Activated naive CD4-positive, alpha-beta T cell treated with anti-CD3 and anti-CD28 coated beads, Interleukin-2, amount 10 ng/mL, durations not matched to agents 7 days and 5 days (primary cell): ENCODE measurements around the gene MEDAG.

Source experiments
- CTCF ChIA-PET: fragments of 350-600 bp; sonication (Branson Sonifier 250); formaldehyde crosslinking; loops from one replicate; lab custom pipeline; 2021; ENCODE audit warnings: antibody characterized with exemption; lab: Charles Lee
- DNase-seq: peaks from one replicate; pipeline ENCODE4 v3.0.0-alpha.2; 2020
- H3K27ac Mint-ChIP-seq: one replicate; pipeline ENCODE4 v1.8.0; 2021; ENCODE audit warnings: mild to moderate bottlenecking, moderate library complexity, mixed read lengths
- H3K27me3 Mint-ChIP-seq: one replicate; pipeline ENCODE4 v1.8.0; 2021; ENCODE audit warnings: mild to moderate bottlenecking, mixed read lengths
- H3K36me3 Mint-ChIP-seq: one replicate; pipeline ENCODE4 v1.8.0; 2021; ENCODE audit warnings: mixed read lengths
- H3K4me1 Mint-ChIP-seq: one replicate; pipeline ENCODE4 v1.8.0; 2021; ENCODE audit warnings: mixed read lengths
- H3K4me3 Mint-ChIP-seq: one replicate; pipeline ENCODE4 v1.8.0; 2021; ENCODE audit warnings: mild to moderate bottlenecking, moderate library complexity, mixed read lengths
- H3K9me3 Mint-ChIP-seq: one replicate; pipeline ENCODE4 v1.8.0; 2021; ENCODE audit warnings: mixed read lengths

Gene MEDAG

DNA sequence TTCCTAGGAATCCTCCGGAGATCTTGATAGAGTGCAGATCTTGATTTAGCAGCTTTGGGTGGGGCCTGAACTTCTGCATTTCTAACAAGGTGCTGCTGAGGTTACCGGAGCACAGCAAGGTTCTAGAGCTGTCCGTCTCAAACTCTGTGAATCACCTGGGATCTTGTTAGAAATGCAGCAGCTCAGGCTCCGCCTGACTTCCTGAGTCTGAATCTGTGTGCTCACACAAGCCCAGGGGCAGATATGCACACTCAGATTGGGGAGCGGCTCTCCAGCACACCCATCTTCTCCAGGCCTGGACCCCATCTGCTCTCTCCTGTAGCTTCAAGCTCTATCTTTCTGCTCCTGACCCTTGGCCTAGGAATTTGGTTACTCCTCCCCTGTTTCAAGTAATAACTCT lies 22.9 kb downstream of the MEDAG start:
- no peak overlapping the region for H3K4me3 Mint-ChIP-seq
- H3K9me3 Mint-ChIP-seq = no peaks in the 10 kb centered on the region
- CTCF ChIA-PET = no interaction called here
- peaks cover 50% of the 10 kb centered on the region for H3K27me3 Mint-ChIP-seq
- DNase-seq = no peak
- H3K36me3 Mint-ChIP-seq = no peaks in the 10 kb centered on the region
- peaks cover 3% of the 10 kb centered on the region for H3K4me1 Mint-ChIP-seq
- no peak overlapping the region for H3K27ac Mint-ChIP-seq

DNA sequence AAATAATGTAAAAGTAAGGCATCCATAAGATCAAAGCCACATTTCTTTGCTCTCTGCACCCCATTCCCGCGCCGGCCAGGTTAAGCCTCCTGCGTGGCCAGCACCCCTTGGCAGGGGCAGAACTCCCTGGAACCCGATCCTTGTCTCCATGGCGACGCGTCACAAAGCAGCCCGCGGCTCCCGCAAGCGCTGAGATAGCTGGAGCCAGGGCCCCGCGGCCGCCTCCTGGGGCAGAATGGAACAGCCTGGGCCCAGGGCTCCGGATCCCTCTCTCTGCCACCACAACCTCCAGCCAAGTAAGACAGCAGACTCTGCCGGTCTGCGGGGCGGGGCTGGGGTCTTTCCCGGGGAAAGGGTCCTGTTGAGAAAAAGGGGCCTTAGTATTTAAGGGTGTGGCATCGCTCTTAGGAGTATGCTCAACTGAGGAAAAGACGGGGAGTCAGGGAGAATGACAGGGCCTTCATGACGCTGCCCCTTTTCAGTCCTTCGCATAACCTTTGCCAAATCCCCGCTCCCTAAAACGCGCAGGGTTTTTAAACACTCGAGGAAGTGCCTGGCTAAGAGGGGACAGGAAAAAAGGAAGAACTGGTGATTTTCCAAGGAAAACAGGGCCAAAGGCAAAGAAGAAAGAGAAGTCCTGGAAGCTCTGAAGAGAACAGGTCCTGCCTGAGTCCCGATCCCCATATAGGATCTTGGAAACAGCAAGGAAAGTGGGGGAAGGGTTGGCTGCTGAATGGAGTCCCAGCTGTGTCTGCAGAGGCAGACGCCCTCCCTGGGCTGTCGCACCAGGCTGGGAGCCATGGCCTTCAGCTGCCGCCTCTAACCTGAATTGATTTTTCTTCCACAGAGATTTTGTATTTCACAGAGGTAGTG lies 26.6 kb downstream of the MEDAG start, which contains the start of gene TEX26:
Gene TEX26, plus strand, starts transcription at position 176 of the 873 bp plus-strand sequence. Its CDS starts 60 bp downstream, at position 236.
- CTCF ChIA-PET = no interaction called here
- DNase-seq = no peak
- Mint-ChIP-seq H3K27me3 (peaks cover 64% of the 10 kb centered on the region), H3K4me3 (no peak within 1 kb of the TSS), H3K4me1 (no peaks in the 10 kb centered on the region), H3K27ac (no peak within 1 kb of the TSS), H3K9me3 (no peaks in the 10 kb centered on the region), H3K36me3 (no peaks in the 10 kb centered on the region)

DNA sequence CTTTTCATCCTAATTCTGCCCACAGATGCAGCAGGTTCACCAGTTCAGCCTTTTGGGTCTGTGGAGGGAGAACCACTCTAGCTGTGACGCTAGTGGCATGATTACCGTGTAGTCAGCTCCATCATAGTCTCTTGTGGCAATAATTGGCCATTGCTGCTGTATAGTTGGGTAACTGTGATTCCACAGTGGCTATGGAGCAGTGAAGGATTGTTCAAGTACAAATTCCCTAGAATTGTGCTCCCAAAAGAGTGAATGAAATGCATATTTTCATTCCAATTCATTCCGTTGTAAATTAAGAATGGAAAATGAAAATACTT lies 27.2 kb downstream of the MEDAG start:
- Mint-ChIP-seq H3K4me1 (no peaks in the 10 kb centered on the region), H3K27me3 (peaks cover 64% of the 10 kb centered on the region)

DNA sequence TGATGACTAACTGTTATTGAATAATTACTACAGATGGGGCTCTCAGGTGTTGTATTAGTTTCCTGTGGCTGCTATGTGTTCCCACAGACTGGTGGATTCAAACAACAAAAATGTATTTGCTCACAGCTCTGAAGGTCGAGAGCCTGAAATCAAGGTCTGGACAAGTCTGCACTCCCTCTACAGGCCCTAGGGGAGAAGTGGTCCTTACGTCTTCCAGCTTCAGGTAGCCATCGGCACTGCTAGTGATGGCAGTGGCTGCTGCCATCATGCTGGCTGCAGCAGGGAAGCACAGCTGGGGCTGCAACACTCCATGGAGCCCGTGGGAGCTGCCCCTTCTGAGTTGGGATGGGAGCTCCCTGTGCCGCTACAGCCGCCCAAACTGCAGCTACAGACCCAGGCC lies 28.3 kb downstream of the MEDAG start:
- no peaks in the 10 kb centered on the region for H3K4me1 Mint-ChIP-seq
- no peaks in the 10 kb centered on the region for H3K36me3 Mint-ChIP-seq
- H3K9me3 Mint-ChIP-seq = no peaks in the 10 kb centered on the region
- CTCF ChIA-PET = no interaction called here
- no peak for DNase-seq
- H3K27ac Mint-ChIP-seq = no peak overlapping the region
- H3K4me3 Mint-ChIP-seq = no peak overlapping the region
- peaks cover 55% of the 10 kb centered on the region for H3K27me3 Mint-ChIP-seq

More for the DNA sequence above, 27.2 kb downstream of the MEDAG start:
- no peak for DNase-seq
- Mint-ChIP-seq H3K9me3 (no peaks in the 10 kb centered on the region), H3K36me3 (no peaks in the 10 kb centered on the region), H3K27ac (no peak overlapping the region), H3K4me3 (no peak overlapping the region)
- CTCF ChIA-PET = no interaction called here

DNA sequence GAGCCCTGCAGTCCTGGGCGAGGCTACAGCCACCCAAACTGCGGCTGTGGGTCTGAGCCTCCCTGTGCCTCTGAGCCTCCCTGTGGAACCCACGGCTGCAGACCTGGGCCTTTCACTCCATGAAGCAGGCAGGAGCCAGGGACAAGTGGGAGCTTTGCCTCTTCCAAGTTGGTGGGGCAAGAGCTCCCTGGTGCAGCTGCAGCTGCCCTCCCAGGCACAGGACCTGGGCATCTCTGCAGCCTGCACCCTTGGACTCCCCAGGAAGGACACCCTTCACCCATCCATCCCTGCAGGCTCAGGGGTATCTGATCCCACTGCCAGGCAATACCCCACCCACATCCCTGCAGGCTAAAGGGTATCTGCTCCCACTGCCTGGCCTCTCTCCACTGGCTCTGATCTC lies 28.7 kb downstream of the MEDAG start:
- Mint-ChIP-seq H3K4me1 (no peaks in the 10 kb centered on the region), H3K4me3 (no peak overlapping the region), H3K36me3 (no peaks in the 10 kb centered on the region), H3K27me3 (peaks cover 51% of the 10 kb centered on the region), H3K9me3 (no peaks in the 10 kb centered on the region), H3K27ac (no peak overlapping the region)
- DNase-seq = no peak
- CTCF ChIA-PET = no interaction called here

DNA sequence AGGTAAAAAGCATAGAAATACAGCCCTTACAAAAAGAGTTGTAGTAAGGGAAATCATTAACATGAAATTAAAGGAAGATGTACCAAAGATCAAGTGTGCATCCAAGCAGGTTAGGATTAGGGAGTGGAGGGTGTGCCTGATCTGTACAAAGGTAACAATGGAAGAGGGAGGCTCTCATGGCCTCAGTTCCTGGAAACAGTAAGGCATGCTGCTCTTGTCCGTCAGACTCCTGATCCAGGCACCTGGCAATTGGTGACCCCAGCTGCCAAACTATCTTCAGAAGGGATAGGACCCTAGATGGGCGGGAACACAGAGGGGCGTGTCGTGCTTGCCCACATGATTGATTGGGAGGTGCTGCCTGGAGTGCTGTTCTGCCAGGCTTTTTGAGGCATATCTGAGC lies 30.9 kb downstream of the MEDAG start:
- H3K4me1 Mint-ChIP-seq = no peaks in the 10 kb centered on the region
- DNase-seq = no peak
- H3K27ac Mint-ChIP-seq = no peak overlapping the region
- H3K27me3 Mint-ChIP-seq = peaks cover 40% of the 10 kb centered on the region
- no peaks in the 10 kb centered on the region for H3K36me3 Mint-ChIP-seq
- H3K4me3 Mint-ChIP-seq = no peak overlapping the region
- H3K9me3 Mint-ChIP-seq = no peaks in the 10 kb centered on the region
- CTCF ChIA-PET = no interaction called here

DNA sequence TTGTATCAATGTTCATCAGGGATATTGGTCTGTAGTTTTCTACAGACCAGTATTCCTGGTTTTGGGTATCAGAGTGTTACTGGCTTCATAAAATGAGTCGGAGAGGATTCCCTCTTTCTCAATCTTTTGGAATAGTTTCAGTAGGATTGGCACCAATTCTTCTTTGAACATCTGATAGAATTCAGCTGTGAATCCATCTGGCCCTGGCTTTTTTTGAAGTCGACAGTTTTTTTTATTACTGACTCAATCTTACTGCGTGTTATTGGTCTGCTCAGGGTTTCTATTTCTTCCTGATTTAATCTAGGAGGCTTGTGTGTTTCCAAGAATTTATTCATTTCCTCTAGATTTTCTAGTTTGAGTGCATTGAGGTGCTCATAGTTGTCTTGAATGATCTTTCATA lies 37.8 kb downstream of the MEDAG start:
- no peak overlapping the region for H3K4me3 Mint-ChIP-seq
- H3K27ac Mint-ChIP-seq = no peak overlapping the region
- DNase-seq = no peak
- peaks cover 8% of the 10 kb centered on the region for H3K27me3 Mint-ChIP-seq
- H3K36me3 Mint-ChIP-seq = no peaks in the 10 kb centered on the region
- H3K9me3 Mint-ChIP-seq = no peaks in the 10 kb centered on the region
- CTCF ChIA-PET = no interaction called here
- no peaks in the 10 kb centered on the region for H3K4me1 Mint-ChIP-seq

DNA sequence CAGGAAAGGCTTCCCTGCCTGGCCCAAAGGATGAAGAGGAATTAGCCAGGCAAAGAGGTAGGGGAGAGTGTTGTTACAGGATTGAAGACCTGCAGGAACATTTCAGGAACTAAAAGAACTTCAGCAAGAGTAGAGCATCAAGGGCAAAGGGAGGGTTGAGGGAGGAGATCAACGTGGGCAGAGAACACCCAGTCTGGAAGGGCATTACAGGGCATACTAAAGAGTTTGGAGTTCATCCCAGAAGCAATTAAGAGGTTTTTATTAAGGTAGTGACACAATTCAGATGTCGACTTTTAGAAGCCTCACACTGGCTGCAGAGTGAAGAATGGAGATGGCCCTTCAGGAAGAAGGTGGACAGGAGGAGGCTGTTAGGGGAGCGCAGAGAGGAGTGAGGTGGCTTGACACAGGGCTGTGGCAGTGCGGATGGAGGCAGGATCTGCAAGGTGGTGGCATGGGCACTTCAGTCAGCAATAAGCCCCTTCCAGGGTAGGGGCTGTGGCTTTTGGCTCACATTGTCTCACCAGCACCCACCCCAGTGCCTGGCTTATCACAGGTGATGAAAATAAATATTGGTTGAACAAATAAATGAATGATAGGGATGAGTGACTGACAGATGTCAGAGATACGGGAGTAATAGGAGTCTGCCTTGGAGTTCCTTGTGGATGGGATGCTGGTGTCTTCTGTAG lies 51.3 kb downstream of the MEDAG start:
- no peak for DNase-seq
- Mint-ChIP-seq H3K4me1 (no peaks in the 10 kb centered on the region), H3K27ac (no peak overlapping the region), H3K9me3 (peaks cover 8% of the 10 kb centered on the region), H3K36me3 (no peaks in the 10 kb centered on the region), H3K4me3 (no peak overlapping the region), H3K27me3 (peaks cover 30% of the 10 kb centered on the region)
- CTCF ChIA-PET = no interaction called here

DNA sequence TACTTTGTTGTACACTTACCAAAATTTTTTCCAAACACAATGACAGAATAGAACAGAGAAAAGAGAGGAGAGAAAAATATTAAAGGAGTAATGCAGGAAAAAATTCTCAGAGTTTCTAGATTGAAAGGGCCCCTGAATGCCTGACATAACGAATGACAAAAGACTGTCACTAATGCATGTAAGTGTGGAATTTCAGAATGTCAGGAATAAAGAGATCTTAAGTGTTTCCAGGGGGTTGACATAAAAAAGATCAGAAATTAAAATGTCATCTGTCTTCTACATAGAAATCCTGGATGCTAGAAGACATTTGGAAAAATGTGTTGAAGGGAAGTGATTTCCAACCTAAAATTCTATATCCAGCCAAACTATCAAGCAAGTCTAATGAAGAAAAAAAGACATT lies 53.6 kb downstream of the MEDAG start:
- no peak overlapping the region for H3K4me3 Mint-ChIP-seq
- CTCF ChIA-PET = no interaction called here
- no peaks in the 10 kb centered on the region for H3K4me1 Mint-ChIP-seq
- no peaks in the 10 kb centered on the region for H3K36me3 Mint-ChIP-seq
- DNase-seq = no peak
- H3K27me3 Mint-ChIP-seq = peaks cover 36% of the 10 kb centered on the region
- no peak overlapping the region for H3K27ac Mint-ChIP-seq
- peaks cover 8% of the 10 kb centered on the region for H3K9me3 Mint-ChIP-seq

DNA sequence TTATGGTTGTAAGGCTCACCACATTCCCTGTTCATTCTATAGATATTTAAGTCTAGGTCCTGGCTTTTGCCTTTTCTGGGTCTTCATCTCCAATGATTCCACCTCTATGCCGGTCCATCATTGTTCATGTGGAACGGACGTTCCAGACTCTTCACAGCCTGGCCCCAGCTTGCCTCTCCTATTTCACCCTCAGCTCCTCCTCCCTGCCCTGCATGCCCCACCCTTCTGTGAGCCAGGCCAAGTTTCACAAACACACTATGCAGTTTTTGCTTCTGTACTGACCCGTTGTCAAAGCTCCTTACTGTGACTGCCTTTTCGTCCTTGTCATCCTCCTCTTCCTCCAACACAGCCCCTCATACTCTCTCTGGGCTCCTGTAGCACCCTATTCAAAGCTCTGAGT lies 57.7 kb downstream of the MEDAG start:
- Mint-ChIP-seq H3K27me3 (peaks cover 44% of the 10 kb centered on the region), H3K9me3 (peaks cover 5% of the 10 kb centered on the region), H3K27ac (no peak overlapping the region), H3K4me1 (no peaks in the 10 kb centered on the region), H3K4me3 (no peak overlapping the region), H3K36me3 (no peaks in the 10 kb centered on the region)
- DNase-seq = no peak
- CTCF ChIA-PET = no interaction called here

DNA sequence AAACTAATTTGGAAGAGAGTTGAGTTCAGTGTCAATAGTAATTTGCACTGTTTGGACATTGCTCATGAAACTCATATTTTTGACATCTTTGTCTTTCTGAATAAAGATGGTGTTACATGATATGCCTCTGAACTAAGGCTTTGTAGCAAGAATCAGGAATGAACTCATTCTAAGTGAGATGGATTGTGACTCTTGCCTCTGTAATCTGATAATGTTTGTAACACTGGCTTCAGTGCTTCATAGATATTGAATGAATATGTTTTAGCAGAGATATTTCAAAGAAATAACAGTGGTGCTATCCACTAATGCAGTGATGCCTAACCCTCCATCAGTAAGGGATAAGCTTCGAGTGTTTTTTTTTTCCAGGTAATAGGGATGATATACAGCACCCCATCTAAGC lies 59.3 kb downstream of the MEDAG start:
- CTCF ChIA-PET = no interaction called here

DNA sequence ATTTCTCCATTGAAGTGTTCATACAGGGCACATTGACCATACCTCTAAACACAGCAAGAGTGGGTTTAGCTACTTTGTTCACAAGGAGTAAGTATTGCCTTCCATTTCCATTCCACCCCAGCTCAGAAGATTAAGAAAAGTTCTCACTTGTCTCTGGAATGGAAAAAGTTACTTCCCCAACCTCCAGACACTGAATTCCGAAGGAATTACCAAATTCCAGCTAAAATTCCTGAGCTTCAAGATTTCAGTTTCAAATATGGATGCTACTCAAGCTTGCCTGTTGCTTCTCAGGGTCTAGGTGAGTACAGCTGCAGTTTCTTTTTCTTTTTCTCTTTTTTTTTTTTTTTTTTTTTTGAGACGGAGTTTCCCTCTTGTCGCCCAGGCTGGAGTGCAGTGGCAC lies 60.0 kb downstream of the MEDAG start:
- peaks cover 60% of the 10 kb centered on the region for H3K27me3 Mint-ChIP-seq
- H3K4me1 Mint-ChIP-seq = no peaks in the 10 kb centered on the region
- H3K4me3 Mint-ChIP-seq = no peak overlapping the region
- no peak for DNase-seq
- CTCF ChIA-PET = no interaction called here
- no peak overlapping the region for H3K27ac Mint-ChIP-seq
- H3K36me3 Mint-ChIP-seq = no peaks in the 10 kb centered on the region
- peaks cover 1% of the 10 kb centered on the region for H3K9me3 Mint-ChIP-seq

More for the DNA sequence above, 59.3 kb downstream of the MEDAG start:
- no peak overlapping the region for H3K4me3 Mint-ChIP-seq
- DNase-seq = no peak
- H3K9me3 Mint-ChIP-seq = peaks cover 1% of the 10 kb centered on the region
- H3K4me1 Mint-ChIP-seq = no peaks in the 10 kb centered on the region
- peaks cover 56% of the 10 kb centered on the region for H3K27me3 Mint-ChIP-seq
- no peaks in the 10 kb centered on the region for H3K36me3 Mint-ChIP-seq
- no peak overlapping the region for H3K27ac Mint-ChIP-seq

DNA sequence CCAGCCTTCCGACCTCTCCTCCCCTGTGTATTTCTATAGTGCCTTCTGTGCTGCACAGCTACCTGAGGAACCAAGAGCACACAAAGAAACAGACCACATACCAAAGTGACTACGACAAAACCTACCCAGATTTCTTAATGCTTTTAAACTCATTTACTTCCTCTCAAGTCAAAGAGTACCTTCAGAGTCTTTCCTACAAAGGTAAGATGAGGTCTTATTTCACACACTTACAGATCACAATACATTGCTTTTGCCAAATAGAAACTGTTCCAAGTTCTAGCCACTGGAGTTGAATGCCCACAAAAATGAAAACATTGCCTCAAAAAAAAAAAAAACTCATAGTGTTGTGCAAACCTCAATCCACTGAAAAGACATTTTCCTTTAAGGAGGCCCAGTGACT lies 62.8 kb downstream of the MEDAG start:
- CTCF ChIA-PET = interaction anchor here (0.7 to 3.4 kb wide), 2 partner anchors 9 to 11 kb away, joined by 3 to 15 read pairs; no protein-coding TSS in a partner anchor
- Mint-ChIP-seq H3K4me1 (no peaks in the 10 kb centered on the region), H3K27ac (no peak overlapping the region), H3K27me3 (peaks cover 62% of the 10 kb centered on the region), H3K4me3 (no peak overlapping the region), H3K36me3 (no peaks in the 10 kb centered on the region), H3K9me3 (no peaks in the 10 kb centered on the region)
- no peak for DNase-seq

DNA sequence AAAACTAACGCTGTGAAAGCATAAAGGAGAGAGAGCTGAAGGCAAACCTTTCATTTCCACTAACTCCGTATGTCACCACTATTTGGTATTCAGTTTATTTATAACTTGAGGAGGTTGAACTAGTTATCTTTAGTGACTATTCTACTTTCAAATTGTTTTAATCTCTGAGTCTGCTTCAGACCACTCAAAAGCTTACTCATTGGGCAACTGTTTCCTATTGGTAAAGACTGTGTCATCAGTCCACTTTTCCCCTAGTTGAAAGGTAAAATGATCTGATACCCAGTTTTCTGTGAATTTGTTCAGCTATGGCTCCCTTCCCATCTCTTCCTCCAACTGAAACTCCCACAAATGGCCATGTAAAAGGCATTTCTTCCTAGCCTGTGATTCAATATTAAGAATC lies 65.5 kb downstream of the MEDAG start:
- Mint-ChIP-seq H3K36me3 (no peaks in the 10 kb centered on the region), H3K4me1 (no peaks in the 10 kb centered on the region), H3K27ac (no peak overlapping the region), H3K4me3 (no peak overlapping the region), H3K9me3 (no peaks in the 10 kb centered on the region), H3K27me3 (peaks cover 57% of the 10 kb centered on the region)
- no peak for DNase-seq
- CTCF ChIA-PET = interaction anchor here (3.4 kb wide), 1 partner anchor 8 kb away, joined by 15 read pairs; no protein-coding TSS in a partner anchor

DNA sequence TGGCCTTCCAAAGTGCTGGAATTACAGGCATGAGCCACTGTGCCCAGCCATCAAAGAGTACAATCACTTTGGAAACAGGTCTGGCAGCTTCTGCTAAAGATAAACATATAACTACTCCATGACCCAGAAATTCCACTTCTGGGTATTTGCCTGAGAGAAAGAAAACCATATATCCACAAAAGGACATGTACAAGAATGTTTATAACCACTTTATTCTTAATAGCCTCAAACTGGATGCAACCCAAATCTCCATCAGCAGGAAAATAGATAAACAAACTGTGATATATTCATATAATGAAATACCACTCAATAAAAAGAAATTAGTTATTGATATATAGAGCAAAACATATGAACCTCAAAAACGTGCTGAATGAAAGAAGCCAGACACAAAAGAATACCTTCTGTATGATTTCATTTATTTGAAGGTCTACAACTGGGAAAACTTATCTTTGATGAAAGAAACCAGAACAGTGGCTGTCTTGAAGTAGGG lies 66.9 kb downstream of the MEDAG start:
- peaks cover 55% of the 10 kb centered on the region for H3K27me3 Mint-ChIP-seq
- no peaks in the 10 kb centered on the region for H3K36me3 Mint-ChIP-seq
- CTCF ChIA-PET = no interaction called here
- H3K4me1 Mint-ChIP-seq = no peaks in the 10 kb centered on the region
- DNase-seq = no peak
- H3K4me3 Mint-ChIP-seq = no peak overlapping the region
- H3K27ac Mint-ChIP-seq = no peak overlapping the region
- H3K9me3 Mint-ChIP-seq = no peaks in the 10 kb centered on the region
